ENCODE data around the gene STX18. TPM values are rescaled to one million over a fixed set of nuclear protein-coding genes. Genes with fewer than 3 reads are reported as not detected.

Gene STX18
- total RNA-seq, 1 donor from 2014 or later, result 14.2 TPM

DNA sequence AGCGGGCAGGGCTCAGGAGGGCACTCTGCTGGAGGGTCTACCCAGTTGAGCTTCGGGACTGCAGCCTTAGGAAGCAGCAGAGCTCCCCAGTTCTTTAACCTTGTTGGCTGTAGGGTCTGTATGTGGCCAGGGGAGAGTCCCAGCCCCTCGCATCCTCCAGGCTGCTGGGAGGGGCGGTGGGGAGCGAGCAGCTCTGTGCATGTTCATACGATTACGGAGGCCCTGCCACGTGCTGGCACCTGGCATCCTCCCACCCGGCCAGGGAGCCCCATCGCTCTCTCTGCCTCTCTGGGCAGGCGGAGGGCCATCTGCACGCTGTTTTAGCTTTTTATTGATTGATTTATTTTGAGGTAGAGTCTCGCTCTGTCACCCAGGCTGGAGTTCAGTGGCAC lies 133.7 kb downstream of the STX18 start:
- DNase-seq (ENCODE audit: low spot score), result no peak
- ATAC-seq, result no peak

DNA sequence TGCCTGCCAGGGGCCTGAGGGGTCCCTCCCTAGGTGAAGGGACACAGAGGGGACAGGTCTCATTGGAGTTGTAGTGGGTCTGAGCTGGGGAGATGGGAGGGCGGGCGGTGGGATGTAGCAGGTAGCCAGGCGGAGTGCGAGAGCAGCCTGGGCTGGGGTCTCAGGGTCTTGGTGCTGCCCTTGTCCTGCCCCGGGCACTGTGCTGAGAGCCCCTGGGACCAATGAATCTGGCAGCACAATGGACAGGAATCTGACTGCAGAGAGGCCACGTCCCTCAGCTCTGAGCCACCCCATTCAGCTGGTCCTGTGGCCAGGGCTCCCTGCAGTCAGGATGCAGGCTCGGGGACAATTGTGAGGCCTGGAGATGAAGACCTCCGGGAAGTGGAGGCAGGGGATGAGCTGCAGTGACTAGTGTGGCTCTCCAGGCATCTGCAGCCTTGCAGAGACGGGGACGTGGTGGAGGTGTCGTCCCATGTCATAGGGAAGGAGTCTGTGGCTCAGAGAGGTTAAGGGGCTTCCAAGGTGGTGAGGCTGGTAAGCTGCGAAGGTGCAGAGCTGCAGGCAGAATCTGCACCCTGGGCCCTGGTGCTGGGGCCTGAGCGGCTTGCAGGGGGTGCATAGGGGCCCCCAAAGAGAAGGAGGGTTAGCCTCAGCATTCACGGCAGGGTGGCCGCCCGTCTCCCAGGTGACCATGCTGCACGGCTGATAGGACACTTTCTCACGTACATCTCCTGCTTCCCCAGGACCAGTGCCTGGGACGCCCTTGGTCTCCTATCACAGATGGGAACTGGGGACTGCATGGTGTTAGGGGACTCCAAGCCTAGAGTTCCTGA lies 134.3 kb downstream of the STX18 start:
- DNase-seq (ENCODE audit: low spot score) (no peak), ATAC-seq (peak; percentile 6)

DNA sequence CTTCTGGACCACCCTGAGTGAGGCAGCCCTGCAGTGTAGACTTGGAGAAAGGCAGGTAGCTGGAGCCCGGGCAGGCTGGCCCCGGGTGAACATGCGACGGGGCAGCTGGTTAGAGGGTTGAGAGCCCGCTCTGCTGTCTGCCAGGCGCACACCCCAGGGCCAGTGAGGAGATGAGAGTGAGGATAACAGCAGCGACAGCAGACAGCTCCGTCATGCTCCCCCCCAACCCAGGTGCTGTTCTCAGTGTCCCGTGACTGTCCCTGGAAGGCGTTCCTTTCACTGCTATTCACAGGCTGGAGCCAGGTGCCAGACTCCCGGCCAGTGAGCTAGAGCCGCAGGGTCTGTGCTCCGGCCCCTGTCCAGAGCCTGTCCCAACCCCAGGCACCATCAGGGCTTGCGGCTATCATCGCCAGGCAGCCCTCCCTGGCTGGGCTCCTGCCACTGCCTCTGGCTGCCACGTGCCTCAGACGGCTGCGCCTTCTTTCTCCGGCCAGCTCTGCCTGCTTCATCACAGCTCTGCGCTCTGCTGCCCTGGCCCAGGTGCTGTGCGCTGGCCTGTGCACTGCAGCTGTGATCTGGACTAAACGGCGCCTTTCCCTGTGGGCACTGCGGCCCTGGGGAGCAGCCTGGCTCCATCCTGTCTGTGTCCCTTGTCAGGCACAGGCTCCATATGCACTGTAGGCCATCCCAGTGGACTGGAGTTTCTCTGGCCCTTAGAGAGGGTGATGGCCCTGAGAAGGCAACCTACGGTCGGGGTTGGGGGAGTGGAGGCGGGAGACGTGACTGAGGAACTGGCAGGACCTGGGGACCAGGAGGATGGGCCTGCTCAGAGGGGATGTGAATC lies 135.2 kb downstream of the STX18 start:
- DNase-seq (ENCODE audit: low spot score) (no peak), ATAC-seq (no peak)

DNA sequence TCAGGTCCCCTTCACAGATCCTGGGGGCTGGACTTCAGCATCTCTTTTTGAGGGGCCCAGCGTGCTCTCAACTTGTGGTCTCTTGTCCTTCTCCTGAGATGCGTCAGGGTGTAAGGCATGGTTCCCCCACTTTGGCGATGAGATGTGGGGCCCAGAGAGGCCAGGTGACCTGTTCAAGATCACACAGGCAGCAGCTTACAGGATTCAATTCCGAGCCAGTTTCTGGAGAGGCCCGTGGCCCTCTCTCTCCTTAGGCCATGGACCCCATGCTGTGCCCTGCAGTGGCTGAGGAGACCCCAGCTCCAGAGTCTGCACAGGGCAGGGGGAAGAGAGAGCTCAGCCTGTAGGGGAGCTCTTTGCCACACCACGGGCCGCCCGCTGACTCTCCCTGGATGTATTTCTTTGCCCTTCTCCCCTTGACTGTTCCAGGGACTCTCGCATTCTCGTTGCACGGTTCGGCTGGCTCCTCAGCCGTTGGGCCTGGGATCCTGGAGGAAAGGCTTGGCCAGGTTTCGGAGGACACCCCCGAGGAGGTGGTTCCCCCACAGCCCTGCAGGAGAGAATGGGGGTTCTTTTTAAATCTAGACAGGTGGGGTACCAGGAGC lies 136.4 kb downstream of the STX18 start:
- DNase-seq (ENCODE audit: low spot score), result no peak
- ATAC-seq, result no peak

DNA sequence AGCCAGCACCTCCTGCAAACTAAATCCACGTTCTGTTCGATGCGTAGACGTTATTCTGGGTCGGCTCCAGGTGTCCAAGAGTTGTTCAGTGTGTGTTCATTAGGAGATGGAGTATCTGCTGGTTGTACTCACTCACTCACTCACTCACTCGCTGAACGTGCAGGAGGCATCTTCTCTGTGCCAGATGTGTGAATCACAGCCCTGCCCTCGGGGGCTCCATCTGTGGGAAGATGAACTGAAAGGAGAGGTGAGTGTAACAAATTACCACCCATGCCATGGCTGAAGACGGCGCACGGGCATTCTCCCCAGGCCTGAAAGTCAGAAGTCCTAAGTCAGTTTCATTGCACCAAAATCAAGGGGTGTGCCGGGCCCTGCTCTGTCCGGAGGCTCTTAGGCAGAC lies 138.9 kb downstream of the STX18 start:
- DNase-seq (ENCODE audit: low spot score) (no peak), ATAC-seq (no peak)

DNA sequence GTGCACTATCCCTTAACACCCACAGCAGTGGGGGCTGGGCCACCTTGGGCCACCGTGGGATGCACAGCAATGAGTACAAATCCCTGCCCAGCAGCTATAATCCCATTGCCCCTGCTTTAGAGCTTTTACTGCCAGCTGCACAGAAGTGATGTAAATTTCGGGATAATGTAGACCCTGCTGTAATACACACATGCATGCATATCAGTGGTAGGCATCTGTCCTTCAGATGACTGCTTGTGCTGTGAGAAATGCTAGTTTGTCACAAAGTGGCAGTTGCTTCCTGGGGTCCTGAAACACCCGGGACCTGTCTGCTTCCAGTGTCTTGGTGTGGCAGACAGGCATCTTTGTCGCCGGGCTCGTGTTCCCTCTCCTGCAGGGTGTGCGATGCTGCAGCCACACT lies 140.8 kb downstream of the STX18 start:
- ATAC-seq (no peak), DNase-seq (ENCODE audit: low spot score) (no peak)

DNA sequence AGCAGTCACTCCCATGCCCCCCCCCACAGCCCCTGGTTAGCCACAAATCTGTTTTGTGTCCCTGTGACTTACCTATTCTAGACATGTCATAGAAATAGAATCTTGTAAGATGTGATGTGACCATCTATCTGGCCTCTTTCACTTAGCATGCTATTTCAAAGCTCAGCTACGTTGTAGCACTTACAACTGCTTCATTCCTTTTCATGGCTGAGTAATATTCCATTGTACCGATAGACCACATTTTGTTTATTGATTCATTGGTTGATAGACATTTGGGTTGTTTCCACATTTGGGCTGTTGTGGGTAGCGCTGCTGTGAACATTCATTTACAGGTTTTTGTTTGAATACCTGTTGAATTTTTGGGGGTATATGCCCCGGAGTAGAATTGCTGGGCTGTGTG lies 143.4 kb downstream of the STX18 start:
- no peak for ATAC-seq
- no peak for DNase-seq (ENCODE audit: low spot score)

DNA sequence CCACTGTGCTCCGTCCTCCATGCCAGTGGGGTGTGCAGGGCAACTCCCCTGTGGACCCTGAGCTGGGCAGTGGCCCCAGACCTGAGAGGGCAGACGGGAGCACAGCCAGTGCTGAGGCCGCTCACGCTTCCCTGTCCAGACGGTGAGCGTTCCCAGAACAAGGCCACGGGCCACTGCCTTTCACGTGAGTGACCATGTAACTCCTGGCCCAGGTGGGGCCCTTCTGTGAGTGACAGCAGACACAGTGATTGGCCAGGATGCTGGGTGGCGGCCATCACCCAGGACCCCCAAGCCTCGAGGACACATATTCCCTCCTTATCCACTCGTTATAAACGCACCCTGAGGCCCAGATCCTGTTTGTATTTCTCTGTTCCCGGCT lies 144.4 kb downstream of the STX18 start:
- no peak for ATAC-seq
- no peak for DNase-seq (ENCODE audit: low spot score)

DNA sequence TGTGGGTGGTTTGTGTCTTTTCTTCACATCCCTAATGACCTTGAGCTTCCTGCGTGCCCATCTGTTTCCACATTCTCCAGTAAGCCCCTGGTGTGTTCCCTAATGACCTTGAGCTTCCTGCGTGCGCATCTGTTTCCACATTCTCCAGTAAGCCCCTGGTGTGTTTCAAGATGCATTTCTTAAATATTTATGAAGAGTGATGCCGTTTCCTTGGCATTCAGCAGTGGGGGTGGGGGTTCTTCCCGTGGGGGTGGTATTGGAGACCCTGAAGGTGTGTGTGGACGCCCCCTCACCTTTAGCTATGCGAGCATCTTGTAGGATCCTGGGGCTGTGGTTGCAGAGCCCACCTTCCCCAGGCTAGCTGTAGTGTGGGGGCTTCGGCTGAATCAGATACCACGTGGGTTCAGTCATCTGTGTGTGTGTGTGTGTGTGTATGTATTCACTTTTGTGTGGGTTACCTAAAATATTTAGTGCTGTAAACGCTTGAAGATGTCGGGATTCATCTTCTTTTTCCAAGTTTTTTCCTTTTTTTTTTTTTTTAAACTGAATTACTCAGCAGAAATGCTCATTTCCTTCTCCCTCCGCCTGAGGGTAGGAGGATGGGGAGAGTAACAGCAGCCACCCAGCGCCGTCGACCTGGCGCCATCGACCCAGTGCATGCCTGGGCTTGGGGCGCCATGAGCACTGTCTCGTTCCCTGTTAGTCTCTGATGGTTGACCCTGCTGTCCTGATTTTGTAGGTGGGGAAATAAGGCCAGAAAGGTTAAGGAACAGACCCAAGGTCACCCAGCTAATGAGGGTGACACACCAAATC lies 145.0 kb downstream of the STX18 start:
- ATAC-seq (no peak), DNase-seq (ENCODE audit: low spot score) (no peak)

DNA sequence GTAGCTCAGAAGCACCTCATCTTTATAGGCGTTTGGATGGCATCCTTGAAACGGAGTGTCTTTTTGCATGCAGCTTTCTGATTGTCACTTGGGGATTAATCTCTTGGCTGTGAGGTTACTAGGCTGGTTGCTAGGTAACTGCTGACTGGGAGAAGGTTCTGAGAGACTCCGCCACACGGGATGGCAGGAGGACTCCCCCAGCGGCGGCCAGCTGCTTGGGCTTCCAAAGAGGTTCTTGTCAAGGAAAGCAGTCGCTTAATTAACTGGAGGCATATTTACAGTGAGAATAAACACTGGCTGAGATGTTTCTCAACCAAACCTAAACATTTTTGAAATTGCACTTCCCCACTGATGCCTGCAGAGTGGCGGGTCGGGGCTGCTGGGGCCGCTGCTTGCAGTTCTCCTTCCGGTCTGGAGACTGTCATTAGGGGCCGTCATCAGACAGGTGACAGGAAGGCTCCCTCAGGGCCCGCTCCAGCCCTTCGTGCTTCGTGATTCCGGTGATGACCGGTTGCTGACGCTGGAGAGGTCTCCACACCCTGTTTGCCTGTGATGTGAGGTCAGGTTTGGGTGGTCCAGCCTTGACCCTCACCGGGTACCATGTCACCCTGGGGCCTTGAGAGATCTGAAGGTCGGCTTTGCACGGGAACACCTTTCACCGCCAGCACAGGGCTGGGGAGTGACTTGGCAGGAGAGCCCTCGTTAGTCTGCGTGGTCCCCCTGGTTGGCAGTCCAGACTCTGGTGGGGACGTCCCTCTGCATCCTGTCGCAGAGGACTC lies 145.8 kb downstream of the STX18 start:
- ATAC-seq (no peak), DNase-seq (ENCODE audit: low spot score) (no peak)

DNA sequence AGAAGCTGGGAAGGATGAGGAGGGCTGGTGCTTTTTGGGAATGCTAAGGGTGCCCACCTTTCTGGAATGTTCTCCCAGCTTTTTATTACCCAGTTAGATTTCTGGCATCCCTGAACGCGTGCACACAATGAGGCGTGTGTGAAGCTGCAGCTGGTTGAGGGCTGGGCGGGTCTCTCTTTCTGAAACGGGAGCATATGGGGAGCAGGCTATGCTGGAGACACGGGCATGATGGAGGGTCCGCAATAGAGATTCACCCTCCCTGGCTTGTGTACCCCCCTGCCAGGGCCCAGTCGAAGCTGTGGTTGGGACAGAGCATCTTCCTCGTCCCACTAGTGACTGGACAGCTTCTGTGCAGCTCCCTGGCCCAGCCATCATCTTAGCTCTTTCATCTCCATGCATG lies 146.5 kb downstream of the STX18 start:
- ATAC-seq, result no peak
- no peak for DNase-seq (ENCODE audit: low spot score)

DNA sequence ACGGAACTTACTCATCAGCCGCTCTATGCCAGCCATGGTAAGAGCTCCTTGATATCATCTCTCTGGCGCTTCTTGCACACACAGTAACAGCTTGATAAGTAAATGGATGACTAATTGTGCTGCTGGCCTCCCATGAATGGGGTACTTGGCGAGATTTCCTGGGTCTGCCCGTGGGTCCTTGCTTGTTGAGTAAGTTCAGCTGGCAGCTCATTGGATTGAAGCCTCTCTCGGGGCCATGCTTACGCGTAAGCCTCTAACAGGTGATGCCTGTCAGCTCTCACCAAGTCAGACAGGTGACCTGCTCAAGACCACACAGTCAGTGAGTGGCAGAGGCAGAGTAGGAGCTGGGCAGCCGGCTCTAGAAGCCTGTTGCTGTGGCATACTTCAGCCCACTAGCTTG lies 147.2 kb downstream of the STX18 start:
- ATAC-seq (no peak), DNase-seq (ENCODE audit: low spot score) (no peak)

DNA sequence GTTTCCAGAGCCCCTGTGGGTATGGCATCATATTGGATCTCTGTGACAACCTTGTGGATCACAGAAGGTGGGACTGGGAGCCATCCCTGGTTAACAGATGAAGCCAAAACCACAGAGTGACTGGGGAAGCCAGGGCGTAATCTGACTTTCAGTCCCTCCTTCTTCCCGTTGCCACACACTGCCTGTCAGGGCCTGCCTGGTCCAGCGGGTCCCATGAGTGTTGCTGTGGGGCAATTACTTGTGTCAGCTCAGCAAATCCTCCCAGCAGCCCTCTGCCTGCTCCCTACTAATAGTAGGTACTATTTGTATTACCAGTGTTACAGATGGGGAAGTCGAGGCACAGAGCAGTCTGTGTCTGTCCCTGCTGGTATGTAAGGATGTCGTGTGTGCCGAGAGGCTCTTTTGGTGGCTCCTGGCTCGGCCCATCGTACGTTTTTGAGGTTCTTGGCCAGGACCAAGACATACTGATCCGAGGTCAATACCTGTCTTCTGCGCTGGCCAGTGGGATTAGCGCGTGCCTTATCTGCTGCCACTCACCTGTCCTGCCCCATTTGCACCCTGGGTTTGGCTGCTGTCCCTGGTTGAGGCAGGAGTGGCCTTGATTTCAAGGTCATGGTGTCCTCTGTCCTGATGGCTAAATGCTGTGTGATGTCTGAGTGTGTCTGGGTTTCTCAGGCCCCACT lies 149.2 kb downstream of the STX18 start:
- no peak for DNase-seq (ENCODE audit: low spot score)
- no peak for ATAC-seq

DNA sequence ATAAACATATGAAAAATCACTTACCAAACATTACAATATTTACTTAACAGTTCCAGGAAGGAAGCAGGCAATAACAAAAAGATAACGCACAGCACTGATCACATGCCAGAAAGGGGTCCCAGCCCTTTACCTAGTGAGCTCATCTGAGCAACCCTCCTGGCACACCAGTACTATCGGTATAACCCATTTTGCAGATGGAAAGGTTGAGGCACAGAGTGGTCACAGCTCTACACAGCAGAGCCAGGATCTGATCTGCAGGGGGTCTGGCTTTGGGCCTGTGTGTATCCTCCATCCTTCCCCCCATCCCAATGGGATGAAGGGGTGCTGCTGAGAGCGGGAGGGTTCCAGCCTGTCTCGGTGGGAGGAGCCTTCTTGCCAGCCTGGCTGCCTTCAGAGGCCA lies 150.0 kb downstream of the STX18 start:
- ATAC-seq (no peak), DNase-seq (ENCODE audit: low spot score) (no peak)

DNA sequence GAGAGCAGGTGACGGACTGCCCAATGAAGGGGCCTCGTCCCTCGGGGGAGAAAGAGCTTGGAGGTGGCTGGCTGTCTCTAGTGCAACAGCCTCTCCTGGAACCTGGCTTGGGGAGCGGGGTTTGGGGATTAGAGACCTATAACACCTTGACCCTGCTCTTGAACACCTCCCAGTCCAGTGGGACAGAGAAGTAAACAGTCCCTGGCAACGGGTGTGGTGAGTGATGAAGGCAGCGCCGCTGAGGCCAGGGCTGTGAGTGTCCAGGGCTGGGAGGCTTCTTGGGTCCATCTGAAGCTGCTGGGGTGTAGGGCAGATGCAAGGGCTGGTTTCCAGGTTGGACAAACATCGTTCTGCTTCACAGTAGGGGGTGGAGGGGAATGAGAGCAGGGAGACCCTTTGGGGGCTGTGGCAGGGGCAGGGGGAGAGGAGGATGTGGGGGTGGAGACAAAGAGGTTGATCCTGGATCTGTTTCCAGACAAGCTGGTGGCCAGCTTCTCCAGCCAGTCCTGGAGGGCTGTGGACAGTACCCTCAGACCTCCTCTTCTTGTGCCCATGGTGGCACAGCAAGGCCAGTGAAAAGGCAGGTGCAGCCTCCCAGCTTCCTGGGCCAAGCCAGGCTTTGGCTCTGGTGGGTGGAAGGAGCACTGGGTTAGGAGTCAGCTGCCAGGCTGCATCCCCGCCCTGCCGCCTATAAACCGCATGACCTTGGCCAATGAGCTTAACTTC lies 151.2 kb downstream of the STX18 start:
- ATAC-seq (no peak), DNase-seq (ENCODE audit: low spot score) (no peak)

DNA sequence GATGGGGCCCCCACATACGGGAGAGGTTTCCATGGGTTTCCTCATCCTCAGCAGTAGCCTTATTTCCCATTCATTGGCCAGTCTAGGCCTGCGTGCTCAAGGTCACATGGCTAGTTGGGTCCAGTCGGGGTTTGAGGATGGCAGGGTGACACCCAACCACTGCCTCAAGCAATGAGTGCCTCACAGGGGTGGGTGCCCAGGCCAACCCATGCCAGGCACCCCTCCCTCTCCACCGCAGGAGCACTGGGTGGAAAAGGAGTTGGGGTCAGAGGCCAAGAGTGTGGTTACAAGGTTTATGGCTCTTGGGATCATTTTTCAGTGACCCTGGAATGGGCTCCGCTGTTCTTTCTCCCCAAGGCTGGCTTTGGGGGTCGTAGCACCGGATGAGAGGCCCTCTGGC lies 151.8 kb downstream of the STX18 start:
- ATAC-seq (no peak), DNase-seq (ENCODE audit: low spot score) (no peak)

DNA sequence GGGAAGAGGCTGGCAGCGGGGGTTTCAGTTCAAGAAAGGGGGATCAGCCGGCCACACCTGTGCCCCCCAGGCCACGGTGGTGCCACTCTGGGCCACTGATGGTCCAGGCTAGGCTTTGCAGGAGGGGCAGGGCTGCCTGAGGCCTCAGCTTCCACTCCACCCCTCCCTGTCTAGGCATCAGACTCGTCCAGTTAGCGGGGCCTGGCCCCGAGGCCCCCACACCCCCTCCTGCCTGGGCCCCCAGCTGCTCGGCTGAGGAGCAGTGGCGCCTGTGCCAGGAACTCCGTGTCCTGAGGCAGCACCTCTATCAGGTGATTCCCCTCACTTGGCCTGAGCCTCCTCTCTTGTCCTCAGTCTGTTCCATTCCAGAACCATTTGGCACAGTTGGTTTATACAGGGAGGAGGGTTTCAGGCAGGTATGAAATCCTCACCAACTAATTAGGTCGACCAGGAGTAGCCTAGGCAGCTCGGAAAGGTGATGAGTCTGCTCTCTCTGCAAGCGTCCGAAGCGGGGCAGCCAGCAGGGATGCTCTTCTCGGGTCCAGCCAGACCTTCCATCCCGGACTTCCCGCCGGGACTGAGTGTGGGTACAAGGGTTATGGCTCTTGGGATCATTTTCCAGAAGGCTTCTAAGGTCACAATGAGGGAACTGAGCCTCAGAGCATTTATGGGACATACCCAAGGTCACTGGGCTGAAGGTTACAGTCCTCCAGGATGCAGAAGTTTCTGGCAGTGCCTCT lies 152.8 kb downstream of the STX18 start:
- ATAC-seq, result no peak
- no peak for DNase-seq (ENCODE audit: low spot score)

DNA sequence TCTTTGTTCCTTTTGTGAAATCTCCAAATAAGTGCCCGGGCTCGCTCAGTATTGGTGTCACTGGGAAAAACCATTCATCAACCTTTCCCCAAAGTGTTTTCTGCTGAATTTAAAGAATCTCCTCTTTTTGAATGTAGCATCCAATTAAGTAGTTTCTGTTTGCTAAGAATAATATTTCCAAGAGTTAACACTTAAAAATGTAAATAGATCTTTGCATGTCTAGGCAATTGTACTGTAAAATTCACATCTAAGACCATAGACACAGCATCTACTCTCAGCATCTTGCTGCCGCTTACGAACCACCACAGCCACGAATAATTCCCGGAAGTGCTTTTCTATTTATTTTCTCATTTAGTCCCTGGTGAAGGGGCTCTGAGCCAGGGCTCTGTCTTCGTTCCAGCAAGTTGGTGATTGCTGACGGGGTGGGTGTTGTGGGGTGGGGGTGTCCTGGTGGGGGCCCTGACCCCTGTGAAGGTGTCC lies 153.5 kb downstream of the STX18 start:
- DNase-seq (ENCODE audit: low spot score), result no peak
- ATAC-seq, result no peak

All from left lobe of liver (tissue), 2 donors.